ENCODE measurements around the gene KCTD14. TPM values are rescaled to one million over a fixed set of nuclear protein-coding genes. Genes with fewer than 3 reads are reported as not detected.

Gene KCTD14
- total RNA-seq, 1 experiment from 2014 or later, result 8.2 TPM

DNA sequence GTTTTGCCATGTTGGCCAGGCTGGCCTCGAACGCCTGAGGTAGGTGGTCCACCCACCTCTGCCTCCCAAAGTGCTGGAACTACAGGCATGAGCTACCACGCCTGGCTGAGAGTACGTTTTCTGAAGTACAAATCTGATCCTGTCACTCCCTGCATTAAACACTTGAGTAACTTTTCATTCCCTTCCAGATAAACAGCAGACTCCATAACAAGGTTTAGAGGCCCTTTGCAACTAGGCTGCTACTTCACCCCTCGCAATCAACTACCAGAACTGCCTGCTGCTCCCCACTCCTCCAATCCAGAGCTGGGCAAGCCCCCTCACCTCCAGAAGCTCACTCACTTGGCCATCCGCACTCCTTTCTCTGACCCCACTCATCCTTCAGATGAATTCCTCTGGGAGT, 1.5 kb downstream of the KCTD14 start:
- intact Hi-C loops (cut with micrococcal nuclease; ENCODE audit: unreplicated experiment), result loop anchor here (2.0 kb wide), 1 partner anchor 25 kb away; no protein-coding TSS in a partner anchor
- no peak overlapping the region for H3K4me3 Mint-ChIP-seq (ENCODE audit: unreplicated experiment)
- Histone ChIP-seq H3K4me1 (peaks cover 20% of the 10 kb centered on the region; the same call in 1 of the 2 replicates), H3K4me3 (ENCODE audit: low read depth, low read length) (no peak overlapping the region), H3K27me3 (replicated peaks; ENCODE audit: control insufficient read depth, insufficient read depth, low read length) (no peaks in the 10 kb centered on the region), H3K9me3 (no peaks in the 10 kb centered on the region), H3K36me3 (ENCODE audit: control insufficient read depth, insufficient read depth, low read length) (no peaks in the 10 kb centered on the region)
- H3K9me3 Mint-ChIP-seq (ENCODE audit: unreplicated experiment), result no peaks in the 10 kb centered on the region
- DNase-seq, result no peak
- no peaks in the 10 kb centered on the region for H3K27me3 Mint-ChIP-seq (ENCODE audit: insufficient read depth, unreplicated experiment)
- ChIA-PET CTCF (interaction anchor here (0.6 to 1.8 kb wide), 4 partner anchors 14 to 58 kb away, joined by 3 to 14 read pairs (median 6); no protein-coding TSS in a partner anchor), POLR2A (no interaction called here)
- H3K4me1 Mint-ChIP-seq (ENCODE audit: low read depth, unreplicated experiment), result peaks cover 14% of the 10 kb centered on the region
- H3K27ac Mint-ChIP-seq (ENCODE audit: unreplicated experiment), result peak overlapping the region; percentile 14
- TF ChIP-seq, protein P1, sequence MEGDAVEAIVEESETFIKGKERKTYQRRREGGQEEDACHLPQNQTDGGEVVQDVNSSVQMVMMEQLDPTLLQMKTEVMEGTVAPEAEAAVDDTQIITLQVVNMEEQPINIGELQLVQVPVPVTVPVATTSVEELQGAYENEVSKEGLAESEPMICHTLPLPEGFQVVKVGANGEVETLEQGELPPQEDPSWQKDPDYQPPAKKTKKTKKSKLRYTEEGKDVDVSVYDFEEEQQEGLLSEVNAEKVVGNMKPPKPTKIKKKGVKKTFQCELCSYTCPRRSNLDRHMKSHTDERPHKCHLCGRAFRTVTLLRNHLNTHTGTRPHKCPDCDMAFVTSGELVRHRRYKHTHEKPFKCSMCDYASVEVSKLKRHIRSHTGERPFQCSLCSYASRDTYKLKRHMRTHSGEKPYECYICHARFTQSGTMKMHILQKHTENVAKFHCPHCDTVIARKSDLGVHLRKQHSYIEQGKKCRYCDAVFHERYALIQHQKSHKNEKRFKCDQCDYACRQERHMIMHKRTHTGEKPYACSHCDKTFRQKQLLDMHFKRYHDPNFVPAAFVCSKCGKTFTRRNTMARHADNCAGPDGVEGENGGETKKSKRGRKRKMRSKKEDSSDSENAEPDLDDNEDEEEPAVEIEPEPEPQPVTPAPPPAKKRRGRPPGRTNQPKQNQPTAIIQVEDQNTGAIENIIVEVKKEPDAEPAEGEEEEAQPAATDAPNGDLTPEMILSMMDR (IDR thresholded peaks at IDR 0.05; ENCODE audit: insufficient read depth in 1 of 2, low read depth in 1 of 2, low read length in 1 of 2, severe bottlenecking in 1 of 2, unreplicated experiment in 1 of 2), result no peak
- BruUV-seq (replicated peaks), result no TSS peak
- H3K36me3 Mint-ChIP-seq (ENCODE audit: insufficient read depth, unreplicated experiment), result no peaks in the 10 kb centered on the region

DNA sequence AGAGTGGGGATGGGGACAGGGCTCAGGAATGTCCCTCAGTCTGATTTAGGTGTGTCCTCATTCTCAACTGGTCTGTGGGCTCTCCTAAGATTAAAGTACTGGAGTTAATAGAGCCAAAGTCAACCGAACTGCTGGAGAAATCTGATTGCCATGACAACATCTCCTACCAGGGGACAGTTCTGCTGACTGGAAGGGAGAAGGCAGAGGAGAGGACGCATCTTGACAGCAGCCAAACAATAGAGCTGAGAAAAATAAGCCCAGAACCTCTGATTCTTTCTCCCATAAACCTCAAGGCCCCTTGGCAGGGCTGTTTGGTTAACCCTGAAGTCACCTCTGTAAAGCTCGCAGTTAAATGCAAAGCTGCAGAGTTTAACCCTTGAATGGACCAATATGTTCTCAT, 2.8 kb downstream of the KCTD14 start:
- peaks cover 14% of the 10 kb centered on the region for H3K4me1 Mint-ChIP-seq (ENCODE audit: low read depth, unreplicated experiment)
- H3K27ac Mint-ChIP-seq (ENCODE audit: unreplicated experiment), result peak overlapping the region; percentile 6
- ChIA-PET POLR2A (interaction anchor here (1.1 kb wide), 1 partner anchor 25 kb away, joined by 6 read pairs; the partner anchor contains the start of gene INTS4), CTCF (interaction anchor here (0.6 to 1.8 kb wide), 4 partner anchors 15 to 85 kb away, joined by 6 to 14 read pairs (median 8); no protein-coding TSS in a partner anchor)
- TF ChIP-seq, protein P1 (IDR thresholded peaks at IDR 0.05; ENCODE audit: insufficient read depth in 1 of 2, low read depth in 1 of 2, low read length in 1 of 2, severe bottlenecking in 1 of 2, unreplicated experiment in 1 of 2), result no peak
- H3K9me3 Mint-ChIP-seq (ENCODE audit: unreplicated experiment), result no peaks in the 10 kb centered on the region
- intact Hi-C loops (cut with micrococcal nuclease; ENCODE audit: unreplicated experiment), result loop anchor here (1.0 to 2.0 kb wide), 2 partner anchors 20 to 27 kb away; no protein-coding TSS in a partner anchor
- Histone ChIP-seq H3K4me1 (peaks cover 20% of the 10 kb centered on the region; the same call in 1 of the 2 replicates), H3K27me3 (replicated peaks; ENCODE audit: control insufficient read depth, insufficient read depth, low read length) (no peaks in the 10 kb centered on the region), H3K4me3 (ENCODE audit: low read depth, low read length) (no peak overlapping the region), H3K9me3 (no peaks in the 10 kb centered on the region), H3K36me3 (ENCODE audit: control insufficient read depth, insufficient read depth, low read length) (no peaks in the 10 kb centered on the region)
- no peaks in the 10 kb centered on the region for H3K36me3 Mint-ChIP-seq (ENCODE audit: insufficient read depth, unreplicated experiment)
- no TSS peak for BruUV-seq (replicated peaks)
- no peaks in the 10 kb centered on the region for H3K27me3 Mint-ChIP-seq (ENCODE audit: insufficient read depth, unreplicated experiment)
- peak in 1 of 2 experiments; percentile 31 for DNase-seq
- no peak overlapping the region for H3K4me3 Mint-ChIP-seq (ENCODE audit: unreplicated experiment)

DNA sequence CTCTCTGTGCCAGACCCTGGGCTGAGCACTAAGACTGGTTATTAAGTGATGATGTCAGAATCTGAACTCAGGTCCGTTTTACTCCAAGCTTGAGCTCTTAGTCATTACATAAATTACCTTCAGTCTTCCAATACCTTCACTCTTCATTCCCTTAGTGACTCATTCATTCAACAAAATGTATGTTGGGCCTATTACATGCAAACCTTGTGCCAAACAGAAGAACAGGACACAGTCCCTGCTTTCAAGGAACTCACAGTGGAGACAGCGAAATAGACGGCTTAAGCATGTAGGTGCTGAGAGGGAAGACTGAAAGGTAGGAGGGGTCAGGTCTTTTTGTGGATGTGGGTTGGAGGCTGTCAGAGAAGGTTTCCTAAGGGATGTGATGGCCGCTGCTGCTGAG, 3.3 kb downstream of the KCTD14 start:
- Mint-ChIP-seq H3K27ac (ENCODE audit: unreplicated experiment) (peak overlapping the region; percentile 6), H3K9me3 (ENCODE audit: unreplicated experiment) (no peaks in the 10 kb centered on the region), H3K4me3 (ENCODE audit: unreplicated experiment) (no peak overlapping the region), H3K36me3 (ENCODE audit: insufficient read depth, unreplicated experiment) (no peaks in the 10 kb centered on the region), H3K4me1 (ENCODE audit: low read depth, unreplicated experiment) (peaks cover 14% of the 10 kb centered on the region), H3K27me3 (ENCODE audit: insufficient read depth, unreplicated experiment) (no peaks in the 10 kb centered on the region)
- Histone ChIP-seq H3K9me3 (no peaks in the 10 kb centered on the region), H3K36me3 (ENCODE audit: control insufficient read depth, insufficient read depth, low read length) (no peaks in the 10 kb centered on the region), H3K4me3 (ENCODE audit: low read depth, low read length) (no peak overlapping the region), H3K4me1 (peaks cover 20% of the 10 kb centered on the region; the same call in 1 of the 2 replicates), H3K27me3 (replicated peaks; ENCODE audit: control insufficient read depth, insufficient read depth, low read length) (no peaks in the 10 kb centered on the region)
- DNase-seq, result no peak
- TF ChIP-seq, protein P1 (IDR thresholded peaks at IDR 0.05; ENCODE audit: insufficient read depth in 1 of 2, low read depth in 1 of 2, low read length in 1 of 2, severe bottlenecking in 1 of 2, unreplicated experiment in 1 of 2), result no peak
- ChIA-PET CTCF (interaction anchor here (0.6 to 1.8 kb wide), 2 partner anchors 16 to 20 kb away, joined by 6 to 9 read pairs; no protein-coding TSS in a partner anchor), POLR2A (no interaction called here)
- no TSS peak for BruUV-seq (replicated peaks)
- intact Hi-C loops (cut with micrococcal nuclease; ENCODE audit: unreplicated experiment), result loop anchor here (1.0 to 2.0 kb wide), 2 partner anchors 20 to 27 kb away; no protein-coding TSS in a partner anchor

Measured in Caco-2 (cell line).